Upper lobe of left lung (tissue), 4 donors: ENCODE results near the gene KLK3.

Experiments used
- CTCF ChIP-seq, 6 experiments: fragments of 450-650 bp in 4 of 6; fragments of 200-600 bp in 2 of 6; sonication (generic) in 2 of 6; IDR thresholded peaks; one replicate each; pipeline ENCODE4 v1.5.1; 2016 to 2019; ENCODE audit warnings: antibody characterized with exemption in 6 of 6
- POLR2A ChIP-seq, 4 donors: fragments of 450-650 bp; IDR thresholded peaks; one replicate each; pipeline ENCODE4 v1.5.1; 2016 to 2017; ENCODE audit warnings: antibody characterized with exemption in 4 of 4, mild to moderate bottlenecking in 2 of 4
- POLR2AphosphoS5 ChIP-seq, 2 donors: sonication (generic); formaldehyde crosslinking; IDR thresholded peaks; one replicate each; pipeline ENCODE4 v1.5.1; 2017; ENCODE audit warnings: antibody characterized with exemption in 2 of 2

- TF ChIP-seq CTCF (IDR thresholded peaks at IDR 0.05) (no peak), POLR2AphosphoS5 (IDR thresholded peaks at IDR 0.05) (no peak), POLR2A (IDR thresholded peaks at IDR 0.05) (no peak)
Measured at GRCh38 chr19:50861496-50862286, 7.0 kb downstream of the KLK3 start.
